KOPT-K1 (cell line): ENCODE measurements around the gene LRRC63.
"Not testable (repeated sequence)": the region's sequence is repeated elsewhere in the genome, so short reads cannot be mapped to it uniquely, and the experiment has no call there.

Experiments used
- H3K27ac ChIP-seq: fragments of 200-600 bp; sonication (generic); 2 replicates; pipeline ENCODE4 v1.5.1; 2016; ENCODE audit warnings: antibody characterized with exemption, mild to moderate bottlenecking, low read depth, low read length; ENCODE audit not compliant: poor library complexity, severe bottlenecking
- H3K36me3 ChIP-seq: fragments of 200-600 bp; sonication (generic); 2 replicates; pipeline ENCODE4 v1.5.1; 2017; ENCODE audit warnings: antibody characterized with exemption, mild to moderate bottlenecking, low read length, moderate library complexity; ENCODE audit not compliant: insufficient read depth
- H3K9me3 ChIP-seq: fragments of 200-600 bp; sonication (generic); 2 replicates; pipeline ENCODE4 v1.5.1; 2017; ENCODE audit warnings: antibody characterized with exemption, low read length, mild to moderate bottlenecking; ENCODE audit not compliant: insufficient read depth, poor library complexity, severe bottlenecking

LRRC63 gene

DNA sequence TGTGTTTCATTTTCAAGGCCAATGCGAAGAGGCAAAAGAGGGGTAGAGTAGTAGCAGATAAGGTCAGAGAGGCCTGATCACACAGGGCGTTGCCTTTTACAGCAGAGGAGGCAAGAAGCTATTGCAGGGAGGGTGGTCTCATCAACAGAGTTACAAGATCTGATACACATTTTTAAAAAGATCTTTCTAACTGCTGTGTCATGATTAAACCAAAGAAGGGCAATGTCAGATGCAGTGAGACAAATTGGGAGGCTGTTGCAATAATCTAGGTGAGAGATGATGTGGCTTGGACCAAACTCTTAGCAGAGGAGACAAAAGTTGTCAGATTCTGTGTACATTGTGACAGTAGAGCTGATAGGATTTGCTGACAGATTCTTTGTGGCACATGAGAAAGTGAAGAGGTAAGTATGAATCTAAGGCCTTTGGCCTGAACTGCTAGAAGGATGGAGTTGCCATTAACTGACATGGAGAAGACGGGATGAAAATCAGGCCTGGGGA lies 13.0 kb upstream of the LRRC63 start:
- Histone ChIP-seq H3K27ac (no peak overlapping the region), H3K9me3 (no peaks in the 10 kb centered on the region), H3K36me3 (no peaks in the 10 kb centered on the region)

DNA sequence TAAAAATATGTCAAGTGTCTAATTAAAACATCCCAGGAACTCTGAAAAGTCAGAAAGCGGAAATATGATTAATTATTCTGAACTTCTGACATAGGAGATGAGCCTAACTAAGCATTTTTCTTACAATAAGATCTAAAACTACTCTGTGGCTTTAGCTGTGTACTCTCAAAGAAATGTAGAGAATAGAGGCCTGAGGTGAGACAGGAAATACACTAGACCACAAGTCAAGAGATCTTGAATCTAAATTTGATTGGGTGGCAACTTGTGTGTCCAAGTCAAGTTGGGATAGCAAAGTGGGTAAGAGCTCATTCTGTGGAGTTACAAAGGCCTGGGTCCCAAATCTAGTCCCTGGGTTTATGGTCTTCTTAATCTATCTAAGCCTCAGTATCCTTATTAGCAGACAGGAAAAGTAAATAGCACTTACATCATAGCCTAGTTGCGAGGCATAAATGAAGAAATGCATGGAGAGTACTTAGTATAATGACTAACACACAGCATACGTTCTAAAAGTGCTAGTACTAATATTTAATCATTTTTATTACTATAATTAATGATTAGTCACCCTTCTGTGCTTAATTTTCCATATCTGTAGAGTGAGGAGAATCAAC lies 9.4 kb upstream of the LRRC63 start:
- Histone ChIP-seq H3K27ac (peak overlapping the region; percentile 44), H3K36me3 (no peaks in the 10 kb centered on the region)

DNA sequence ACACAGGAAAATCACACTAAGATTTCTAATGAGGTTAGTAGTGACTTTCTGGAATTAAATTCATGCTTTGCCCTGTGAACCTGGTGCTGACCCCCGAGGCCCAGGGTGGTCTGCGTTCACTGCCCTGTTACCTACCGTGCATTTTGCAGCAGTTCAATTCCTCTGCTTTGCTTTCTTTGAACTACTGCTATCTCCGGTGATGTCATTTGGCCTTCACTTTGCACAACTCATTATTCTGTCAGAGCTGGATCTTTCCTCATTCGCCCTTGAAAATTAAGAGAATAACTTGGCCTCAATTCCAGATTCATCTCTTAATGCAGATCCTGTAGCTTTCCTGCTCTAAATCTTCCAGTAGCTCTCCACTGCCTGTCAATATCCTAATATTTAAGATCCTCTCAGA lies 8.8 kb upstream of the LRRC63 start:
- no peaks in the 10 kb centered on the region for H3K9me3 ChIP-seq

More for the DNA sequence above, 9.4 kb upstream of the LRRC63 start:
- H3K9me3 ChIP-seq = no peaks in the 10 kb centered on the region

DNA sequence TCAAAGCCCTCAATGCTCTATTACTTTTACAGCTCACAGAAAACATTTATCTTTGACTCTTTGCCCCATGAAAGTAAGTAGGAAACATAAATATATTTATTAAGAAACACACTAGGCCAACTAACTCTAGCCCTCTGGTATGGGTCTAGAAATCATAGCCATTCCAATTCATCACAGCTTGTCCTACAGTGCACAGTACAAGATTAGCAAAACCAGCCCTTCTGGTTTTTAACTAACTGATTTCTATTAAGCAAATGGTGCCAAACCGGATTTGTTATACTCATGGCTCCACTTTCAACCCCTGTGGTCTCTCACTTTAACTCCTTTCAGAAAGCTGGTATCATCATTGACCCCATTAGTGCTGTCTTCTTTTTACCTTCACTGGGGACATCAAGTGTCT lies 5.6 kb upstream of the LRRC63 start:
- Histone ChIP-seq H3K27ac (no peak overlapping the region), H3K9me3 (no peaks in the 10 kb centered on the region), H3K36me3 (no peaks in the 10 kb centered on the region)

More for the DNA sequence above, 8.8 kb upstream of the LRRC63 start:
- no peaks in the 10 kb centered on the region for H3K36me3 ChIP-seq
- H3K27ac ChIP-seq = peak overlapping the region; percentile 44

DNA sequence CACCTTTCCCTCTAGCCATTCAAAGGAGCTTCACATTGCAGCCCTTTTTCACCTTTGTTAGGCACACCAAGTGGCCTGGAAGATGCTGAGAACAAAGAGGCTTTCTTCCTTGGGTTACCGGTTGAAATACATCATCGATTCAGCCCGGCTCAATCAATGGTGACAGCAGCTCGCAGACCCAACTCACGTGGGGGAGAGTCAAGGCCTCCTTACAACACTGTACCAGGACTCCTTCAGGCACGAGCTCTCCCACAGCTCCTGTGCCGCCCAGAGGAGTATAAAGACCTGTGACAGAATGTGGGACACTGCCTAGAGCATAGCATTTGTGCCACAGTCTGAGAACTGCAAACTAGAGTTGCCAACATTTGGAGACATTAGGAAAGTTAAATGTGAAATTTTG lies 3.9 kb upstream of the LRRC63 start:
- H3K9me3 ChIP-seq = no peaks in the 10 kb centered on the region
- H3K36me3 ChIP-seq = no peaks in the 10 kb centered on the region
- H3K27ac ChIP-seq = no peak overlapping the region

DNA sequence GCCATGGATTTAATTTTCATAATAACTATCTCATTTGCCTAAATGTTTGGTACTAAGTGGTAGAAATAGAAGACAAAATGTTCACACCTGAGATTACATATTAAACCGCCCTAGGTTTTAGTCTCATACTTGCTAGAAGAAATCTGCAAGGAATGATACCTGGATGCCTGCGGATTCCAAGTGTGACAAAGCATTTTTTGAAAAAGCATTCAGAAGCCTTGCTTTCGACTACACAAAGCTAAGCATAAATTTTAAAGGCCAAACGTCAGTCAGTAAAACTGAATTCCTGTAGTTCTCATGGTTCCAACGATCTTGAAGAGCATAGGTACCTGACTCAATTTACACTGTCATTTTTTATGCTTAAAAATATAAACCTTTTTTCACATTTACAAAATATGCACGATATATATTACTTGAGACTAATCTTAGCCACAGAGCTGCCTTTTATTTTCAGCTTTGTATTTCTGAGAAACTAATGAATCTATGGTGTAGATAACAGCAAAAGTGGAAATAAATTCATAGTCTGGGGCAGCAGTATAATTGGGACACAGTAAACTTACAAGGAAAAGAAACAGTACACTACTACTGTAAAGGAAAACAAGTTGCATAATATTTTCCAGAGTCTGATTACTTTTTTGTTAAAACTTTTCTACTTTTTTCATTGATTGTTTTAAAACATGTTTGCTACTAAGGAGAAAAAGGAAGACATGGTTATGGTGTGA lies 1.2 kb upstream of the LRRC63 start:
- H3K36me3 ChIP-seq = no peaks in the 10 kb centered on the region
- H3K27ac ChIP-seq = peak overlapping the region; percentile 74
- H3K9me3 ChIP-seq = no peaks in the 10 kb centered on the region

DNA sequence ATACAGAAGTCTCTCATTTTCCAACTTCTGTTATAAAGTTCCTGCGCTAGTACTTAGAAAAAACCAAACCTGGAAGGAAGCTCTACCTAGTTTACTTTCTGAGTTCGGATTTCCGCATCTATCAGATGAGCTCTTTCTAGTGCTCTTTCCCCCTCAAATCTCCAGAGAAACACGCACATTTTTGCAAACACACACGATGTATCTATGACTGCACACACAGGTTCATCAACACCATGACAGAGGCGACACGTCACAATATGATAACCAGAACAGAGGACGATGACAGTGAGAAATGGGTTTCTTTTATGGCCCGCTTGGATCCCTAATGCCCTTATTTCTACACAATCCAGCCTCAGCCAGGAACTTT lies 629 bp upstream of the LRRC63 start:
- Histone ChIP-seq H3K36me3 (no peaks in the 10 kb centered on the region), H3K9me3 (no peaks in the 10 kb centered on the region), H3K27ac (peak overlapping the region; percentile 74)

DNA sequence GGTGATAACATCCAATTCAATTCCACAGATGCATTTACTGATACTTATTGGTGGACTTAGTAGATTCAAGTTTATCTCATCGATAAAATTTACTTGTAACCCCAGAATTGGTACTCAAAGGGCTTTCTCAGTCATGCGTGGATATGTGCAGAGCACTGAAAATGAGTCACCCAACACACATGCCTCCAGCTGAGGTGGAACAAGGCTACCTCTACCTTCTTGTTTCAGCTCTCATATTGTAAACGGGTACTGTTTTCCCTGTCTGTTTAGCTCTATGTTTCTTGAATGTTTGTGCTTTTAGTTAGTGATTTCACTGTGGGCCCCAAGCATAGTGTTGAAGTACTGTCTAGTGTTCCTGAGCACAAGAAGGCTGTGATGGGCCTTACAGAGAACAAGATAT lies 1.5 kb downstream of the LRRC63 start:
- Histone ChIP-seq H3K36me3 (no peaks in the 10 kb centered on the region), H3K9me3 (peaks cover 5% of the 10 kb centered on the region)

DNA sequence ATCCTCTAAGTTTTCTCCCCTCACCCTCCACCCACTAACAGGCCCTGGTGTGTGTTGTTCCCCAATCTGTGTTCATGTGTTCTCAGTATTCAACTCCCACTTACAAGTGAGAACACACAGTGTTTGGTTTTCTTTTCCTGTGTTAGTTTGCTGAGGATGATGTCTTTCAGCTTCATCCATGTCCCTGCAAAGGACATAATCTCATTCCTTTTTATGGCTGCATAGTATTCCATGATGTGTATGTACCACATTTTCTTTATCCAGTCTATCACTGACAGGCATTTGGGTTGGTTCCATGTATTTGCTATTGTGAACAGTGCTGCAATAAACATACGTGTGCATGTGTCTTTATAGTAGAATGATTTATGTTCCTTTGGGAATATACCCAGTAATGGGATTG lies 3.0 kb downstream of the LRRC63 start:
- not testable (repeated sequence) for H3K27ac ChIP-seq, H3K36me3 ChIP-seq
- H3K9me3 ChIP-seq = peaks cover 15% of the 10 kb centered on the region

More for the DNA sequence above, 1.5 kb downstream of the LRRC63 start:
- H3K27ac ChIP-seq = no peak overlapping the region

DNA sequence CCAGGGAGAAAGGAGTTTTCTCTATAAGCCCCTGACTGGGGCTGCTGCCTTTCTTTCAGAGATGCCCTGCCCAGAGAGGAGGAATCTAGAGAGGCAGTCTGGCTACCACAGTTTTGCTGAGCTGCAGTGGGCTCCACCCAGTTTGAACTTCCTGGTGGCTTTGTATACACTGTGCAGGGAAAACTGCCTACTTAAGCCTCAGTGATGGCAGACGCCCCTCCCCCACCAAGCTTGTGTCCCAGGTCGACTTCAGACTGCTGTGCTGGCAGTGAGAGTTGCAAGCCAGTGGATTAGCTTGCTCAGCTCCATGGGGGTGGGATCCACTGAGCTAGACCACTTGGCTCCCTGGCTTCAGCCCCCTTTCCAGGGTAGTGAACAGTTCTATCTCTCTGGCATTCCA lies 8.5 kb downstream of the LRRC63 start:
- peaks cover 31% of the 10 kb centered on the region for H3K9me3 ChIP-seq
- H3K27ac ChIP-seq, H3K36me3 ChIP-seq: not testable (repeated sequence)

DNA sequence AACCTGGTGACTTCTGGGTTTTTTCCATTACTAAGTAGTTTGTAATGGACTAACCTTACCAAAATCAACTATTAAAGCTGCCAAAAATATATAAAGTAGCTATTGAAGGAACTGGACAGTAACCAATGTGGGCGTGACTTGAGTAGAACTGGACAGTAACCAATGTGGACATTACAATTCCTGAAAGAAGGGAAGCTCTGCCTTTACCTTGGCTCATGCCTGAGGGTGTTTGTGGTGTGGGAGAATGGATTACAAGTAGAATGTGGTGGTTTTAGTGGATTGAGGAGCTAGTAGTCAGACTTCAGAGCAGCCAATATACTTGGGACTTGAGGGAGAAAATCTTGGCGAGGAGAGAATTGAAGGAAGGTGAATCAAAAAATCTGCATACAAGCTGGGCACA lies 17.5 kb downstream of the LRRC63 start:
- no peak overlapping the region for H3K27ac ChIP-seq
- H3K9me3 ChIP-seq = peaks cover 18% of the 10 kb centered on the region
- H3K36me3 ChIP-seq = no peaks in the 10 kb centered on the region

DNA sequence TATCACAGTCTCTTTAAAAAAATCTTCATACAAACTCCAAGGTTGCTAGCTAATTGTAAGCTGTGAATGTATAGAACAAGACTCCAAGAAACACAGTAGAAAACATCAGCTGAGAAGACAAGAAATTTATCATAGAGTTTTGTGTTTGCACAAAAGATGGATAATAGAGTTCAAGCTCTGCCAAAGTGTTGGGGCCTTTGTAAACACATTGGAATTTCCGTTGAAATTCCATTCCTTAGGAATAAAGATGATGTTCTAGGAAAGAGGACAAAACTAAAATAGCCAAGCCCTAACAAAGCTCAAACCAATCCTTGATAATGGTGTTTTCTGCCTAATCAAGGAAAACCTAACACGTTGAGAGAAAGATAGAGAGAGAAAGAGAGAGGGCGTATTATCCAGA lies 20.6 kb downstream of the LRRC63 start:
- Histone ChIP-seq H3K27ac (no peak overlapping the region), H3K36me3 (no peaks in the 10 kb centered on the region), H3K9me3 (peaks cover 36% of the 10 kb centered on the region)

DNA sequence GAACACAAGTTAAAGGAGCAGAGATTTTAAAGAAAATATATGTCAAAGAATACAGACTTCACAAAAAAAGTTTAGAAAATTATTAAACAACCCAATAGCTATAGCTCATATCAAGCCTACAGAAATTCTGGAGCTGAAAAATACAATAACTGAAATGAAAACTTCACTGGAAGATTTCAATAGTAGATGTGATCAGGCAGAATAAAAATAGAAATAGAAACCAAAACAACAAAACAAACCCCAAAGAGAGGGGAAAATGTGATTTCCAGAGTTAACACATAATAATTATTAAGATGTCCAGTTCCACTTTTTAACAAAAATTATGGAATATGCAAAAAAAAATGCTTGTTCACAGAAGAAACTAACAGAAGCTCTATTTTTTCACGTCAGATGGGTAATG lies 23.6 kb downstream of the LRRC63 start:
- no peak overlapping the region for H3K27ac ChIP-seq
- peaks cover 25% of the 10 kb centered on the region for H3K9me3 ChIP-seq
- no peaks in the 10 kb centered on the region for H3K36me3 ChIP-seq

DNA sequence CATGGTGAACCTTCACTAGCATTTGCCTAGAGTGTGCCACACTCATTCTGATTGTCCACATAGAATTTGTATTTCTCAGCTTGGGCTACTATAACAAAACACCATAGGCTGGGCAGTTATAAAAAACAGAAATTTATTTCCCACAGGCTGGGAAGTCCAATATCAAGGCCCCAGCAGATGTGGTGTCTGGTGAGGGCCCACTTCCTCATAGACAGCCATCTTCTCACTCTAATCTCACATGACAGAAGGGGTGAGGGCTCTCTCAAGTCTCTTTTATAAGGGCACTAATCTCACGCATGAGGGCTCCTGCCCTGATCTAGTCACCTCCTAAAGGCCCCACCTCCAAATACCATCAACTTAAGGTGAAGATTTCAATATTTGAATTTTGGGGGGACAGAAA lies 53.6 kb downstream of the LRRC63 start:
- no peaks in the 10 kb centered on the region for H3K36me3 ChIP-seq
- no peaks in the 10 kb centered on the region for H3K9me3 ChIP-seq
- no peak overlapping the region for H3K27ac ChIP-seq

DNA sequence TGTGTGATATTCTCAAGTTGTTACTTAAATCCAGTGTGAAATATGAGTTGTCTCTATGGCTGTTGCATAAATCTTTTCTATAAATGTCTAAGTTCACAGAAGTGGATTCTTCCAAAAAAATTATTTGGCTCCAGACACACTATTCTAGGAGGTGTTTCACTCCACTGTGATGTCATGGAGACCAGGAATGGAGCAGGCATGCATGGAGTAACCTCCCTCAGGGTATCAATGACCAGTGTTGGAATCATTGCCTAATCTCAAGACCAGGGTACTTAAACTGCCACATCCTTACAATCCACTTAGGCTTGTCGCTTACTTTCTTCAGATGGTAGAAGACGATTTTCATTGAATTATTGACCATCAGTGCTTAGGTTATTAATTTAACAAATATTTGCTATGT lies 55.4 kb downstream of the LRRC63 start:
- H3K36me3 ChIP-seq = no peaks in the 10 kb centered on the region

DNA sequence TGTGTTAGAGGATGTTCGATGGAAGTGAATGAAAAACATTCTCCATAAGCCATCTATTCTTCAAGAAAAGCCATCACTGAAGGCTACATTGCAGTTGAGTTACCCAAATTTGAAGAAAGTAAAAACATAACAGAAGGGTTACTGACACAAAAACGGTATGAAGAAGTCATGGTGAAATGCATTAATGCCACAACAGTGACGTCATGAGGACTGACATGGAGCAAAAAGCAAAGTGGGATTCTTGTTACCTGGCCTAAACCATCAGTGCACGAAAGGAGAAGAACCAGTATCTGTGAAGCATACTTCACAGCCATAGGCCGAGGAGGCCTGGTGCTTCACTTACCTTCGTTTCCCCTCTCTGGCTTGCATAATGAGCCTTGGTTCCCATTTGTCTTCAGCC lies 58.7 kb downstream of the LRRC63 start:
- H3K36me3 ChIP-seq = no peaks in the 10 kb centered on the region
- H3K9me3 ChIP-seq = no peaks in the 10 kb centered on the region
- no peak overlapping the region for H3K27ac ChIP-seq

More for the DNA sequence above, 55.4 kb downstream of the LRRC63 start:
- Histone ChIP-seq H3K27ac (no peak overlapping the region), H3K9me3 (no peaks in the 10 kb centered on the region)
